IMR-90 (cell line): ENCODE measurements around the gene PPP1R3D. TPM values are rescaled to one million over a fixed set of nuclear protein-coding genes. Genes with fewer than 3 reads are reported as not detected.

Source experiments
- ATAC-seq: fragments of 200-7000 bp; cut with Tn5 transposase; 2 replicates; pipeline ENCODE4 v1.9.1; 2020; ENCODE audit warnings: low read depth, mild to moderate bottlenecking, moderate library complexity
- BruUV-seq: library from RNA; stranded (reverse); fragments of 400-500 nt; replicated peaks from 2 replicates; lab custom pipeline; 2021; lab: Mats Ljungman, UMichigan
- CTCF ChIA-PET: fragments of 300-600 bp; formaldehyde crosslinking; extraction: SDS; loops from one replicate; lab custom pipeline; 2021; ENCODE audit warnings: antibody characterized with exemption; lab: Yijun Ruan, JAX
- POLR2A ChIA-PET: fragments of 300-600 bp; sonication (Branson Sonifier 250); formaldehyde crosslinking; loops from one replicate; lab custom pipeline; 2022; ENCODE audit warnings: antibody characterized with exemption; ENCODE audit not compliant: unreplicated experiment; lab: Charles Lee
- DNase-seq: peaks from one replicate; pipeline ENCODE4 v3.0.0; 2013
- H2AFZ ChIP-seq: replicated peaks from 2 replicates; pipeline ENCODE3; 2013; ENCODE audit warnings: low read length, mild to moderate bottlenecking; ENCODE audit not compliant: poor library complexity
- H2AK5ac ChIP-seq: 2 replicates; pipeline ENCODE4 v1.6.1; 2013; ENCODE audit warnings: low read depth, low read length, inconsistent platforms
- H2AK9ac ChIP-seq: replicated peaks from 2 replicates; pipeline ENCODE3; 2013; ENCODE audit warnings: mild to moderate bottlenecking, low read depth, low read length, moderate library complexity; ENCODE audit not compliant: poor library complexity
- H2BK120ac ChIP-seq: 2 replicates; pipeline ENCODE4 v1.6.1; 2013; ENCODE audit warnings: low read depth, low read length, inconsistent platforms
- H2BK15ac ChIP-seq: 3 replicates; pipeline ENCODE4 v1.6.1; 2013; ENCODE audit warnings: low read depth, low read length, inconsistent platforms
- H2BK20ac ChIP-seq: 2 replicates; pipeline ENCODE4 v1.6.1; 2013; ENCODE audit warnings: low read depth, mild to moderate bottlenecking, inconsistent platforms, low read length, moderate library complexity
- H2BK5ac ChIP-seq: 2 replicates; pipeline ENCODE4 v1.6.1; 2013; ENCODE audit warnings: mild to moderate bottlenecking, low read depth, low read length, inconsistent platforms; ENCODE audit not compliant: poor library complexity, severe bottlenecking
- H3K14ac ChIP-seq: replicated peaks from 2 replicates; pipeline ENCODE4 v1.6.1; 2013; ENCODE audit warnings: low read depth, low read length, inconsistent platforms
- H3K18ac ChIP-seq: 2 replicates; pipeline ENCODE4 v1.6.1; 2013; ENCODE audit warnings: low read depth, low read length, control low read depth
- H3K23ac ChIP-seq: 2 replicates; pipeline ENCODE4 v1.6.1; 2013; ENCODE audit warnings: low read depth, low read length, inconsistent platforms
- H3K27ac ChIP-seq: 2 replicates; pipeline ENCODE4 v1.5.1; 2013; ENCODE audit warnings: mild to moderate bottlenecking, control low read depth, low read length; ENCODE audit not compliant: insufficient read depth
- H3K27me3 ChIP-seq: 2 replicates; pipeline ENCODE4 v1.6.1; 2013; ENCODE audit warnings: low read length; ENCODE audit not compliant: control insufficient read depth, insufficient read depth
- H3K36me3 ChIP-seq: 2 replicates; pipeline ENCODE4 v1.6.1; 2013; ENCODE audit warnings: low read length, mixed read lengths; ENCODE audit not compliant: control insufficient read depth, insufficient read depth
- H3K4ac ChIP-seq: 2 replicates; pipeline ENCODE4 v1.6.1; 2013; ENCODE audit warnings: low read depth, low read length, inconsistent platforms
- H3K4me1 ChIP-seq: 2 replicates; pipeline ENCODE4 v1.6.1; 2013; ENCODE audit warnings: low read length, mixed read lengths; ENCODE audit not compliant: control insufficient read depth, insufficient read depth
- H3K4me2 ChIP-seq: 2 replicates; pipeline ENCODE4 v1.6.1; 2013; ENCODE audit warnings: low read depth, mild to moderate bottlenecking, control low read depth, low read length, moderate library complexity
- H3K4me3 ChIP-seq: 2 replicates; pipeline ENCODE4 v1.5.1; 2013; ENCODE audit warnings: low read depth, mild to moderate bottlenecking, control low read depth, low read length, moderate library complexity; ENCODE audit not compliant: insufficient read depth
- H3K56ac ChIP-seq: 2 replicates; pipeline ENCODE4 v1.6.1; 2013; ENCODE audit warnings: low read length, inconsistent platforms; ENCODE audit not compliant: insufficient read depth; ENCODE audit errors: extremely low read depth
- H3K79me1 ChIP-seq, 2 experiments: 2 replicates each; pipeline ENCODE4 v1.6.1; 2013; ENCODE audit warnings: low read length in 2 of 2, inconsistent platforms in 1 of 2, low read depth in 1 of 2
- H3K9ac ChIP-seq: 2 replicates; pipeline ENCODE4 v1.6.1; 2013; ENCODE audit warnings: low read depth, low read length, control low read depth
- H3K9me1 ChIP-seq: 2 replicates; pipeline ENCODE4 v1.6.1; 2013; ENCODE audit warnings: low read length, inconsistent platforms; ENCODE audit not compliant: insufficient read depth
- H3K9me3 ChIP-seq: 2 replicates; pipeline ENCODE4 v1.6.1; 2013; ENCODE audit warnings: low read length; ENCODE audit not compliant: control insufficient read depth, insufficient read depth
- H4K20me1 ChIP-seq: 2 replicates; pipeline ENCODE4 v1.6.1; 2013; ENCODE audit warnings: low read length, inconsistent platforms; ENCODE audit not compliant: insufficient read depth
- H4K5ac ChIP-seq: 2 replicates; pipeline ENCODE4 v1.6.1; 2013; ENCODE audit warnings: mild to moderate bottlenecking, low read depth, low read length, control low read depth
- H4K8ac ChIP-seq, 2 experiments: 2 replicates each; pipeline ENCODE4 v1.6.1; 2013; ENCODE audit warnings: low read depth in 2 of 2, low read length in 2 of 2, control low read depth in 1 of 2, inconsistent platforms in 1 of 2
- H4K91ac ChIP-seq: 2 replicates; pipeline ENCODE4 v1.6.1; 2013; ENCODE audit warnings: low read depth, low read length, inconsistent platforms; ENCODE audit not compliant: insufficient read depth
- BHLHE40 ChIP-seq: fragments of 150-350 bp; IDR thresholded peaks from 2 replicates; pipeline ENCODE4 v1.6.1; 2016; ENCODE audit warnings: mild to moderate bottlenecking, low read depth, low read length
- CEBPB ChIP-seq: IDR thresholded peaks from 2 replicates; pipeline ENCODE4 v1.6.1; 2012; ENCODE audit warnings: low read depth, low read length, improper control_type of control experiment
- CHD1 ChIP-seq: IDR thresholded peaks from 2 replicates; pipeline ENCODE4 v1.6.1; 2012; ENCODE audit warnings: low read depth, low read length, improper control_type of control experiment
- CTCF ChIP-seq: conservative IDR thresholded peaks from 2 replicates; pipeline ENCODE4 v1.5.1; 2012; ENCODE audit warnings: mild to moderate bottlenecking, low read depth, low read length, improper control_type of control experiment
- ELK1 ChIP-seq: fragments of 150-350 bp; IDR thresholded peaks from 2 replicates; pipeline ENCODE4 v1.6.1; 2016; ENCODE audit warnings: low read depth, mild to moderate bottlenecking, low read length, moderate library complexity, borderline replicate concordance
- FOS ChIP-seq: fragments of 150-350 bp; IDR thresholded peaks from 2 replicates; pipeline ENCODE4 v1.6.1; 2016; ENCODE audit warnings: low read depth, low read length
- MAFK ChIP-seq: IDR thresholded peaks from 2 replicates; pipeline ENCODE4 v1.6.1; 2012; ENCODE audit warnings: low read depth, low read length, improper control_type of control experiment
- MAZ ChIP-seq: IDR thresholded peaks from 2 replicates; pipeline ENCODE4 v1.6.1; 2012; ENCODE audit warnings: low read depth, mild to moderate bottlenecking, low read length, improper control_type of control experiment, moderate library complexity, borderline replicate concordance
- MXI1 ChIP-seq: IDR thresholded peaks from 2 replicates; pipeline ENCODE4 v1.6.1; 2012; ENCODE audit warnings: low read depth, mild to moderate bottlenecking, low read length, moderate library complexity, borderline replicate concordance
- NFE2L2 ChIP-seq: fragments of 150-350 bp; IDR thresholded peaks from 2 replicates; pipeline ENCODE4 v1.6.1; 2016; ENCODE audit warnings: low read depth, mild to moderate bottlenecking, low read length
- POLR2A ChIP-seq: IDR thresholded peaks from 2 replicates; pipeline ENCODE4 v1.6.1; 2012; ENCODE audit warnings: mild to moderate bottlenecking, low read depth, low read length
- RAD21 ChIP-seq: IDR thresholded peaks from 2 replicates; pipeline ENCODE4 v1.6.1; 2012; ENCODE audit warnings: low read length, improper control_type of control experiment
- RCOR1 ChIP-seq: IDR thresholded peaks from 2 replicates; pipeline ENCODE4 v1.6.1; 2012; ENCODE audit warnings: mild to moderate bottlenecking, low read length, improper control_type of control experiment; ENCODE audit not compliant: insufficient replicate concordance
- RFX5 ChIP-seq: IDR thresholded peaks from 2 replicates; pipeline ENCODE4 v1.8.0; 2012; ENCODE audit warnings: low read depth, mild to moderate bottlenecking, low read length, moderate library complexity
- SMC3 ChIP-seq: fragments of 150-350 bp; IDR thresholded peaks from 2 replicates; pipeline ENCODE4 v1.6.1; 2016; ENCODE audit warnings: low read depth, mild to moderate bottlenecking, antibody characterized with exemption, low read length, moderate library complexity
- USF2 ChIP-seq: fragments of 150-350 bp; IDR thresholded peaks from 2 replicates; pipeline ENCODE4 v1.6.1; 2017; ENCODE audit warnings: mild to moderate bottlenecking, antibody characterized with exemption, low read length, low read depth
- WGBS, 2 experiments: methylation state at CpG; one replicate each; pipeline versions ENCODE4 v1.1.5 to v1.1.7; 2013; ENCODE audit warnings: missing lambda C conversion rate in 2 of 2; ENCODE audit not compliant: insufficient read length in 1 of 2; ENCODE audit errors: extremely low coverage in 2 of 2; 5-methylcytosine and 5-hydroxymethylcytosine counted together
- dilution Hi-C: fragments of 300-500 bp; cut with HindIII; formaldehyde crosslinking; loops from one replicate; pipeline ENCODE4 v1.14.3; 2018; ENCODE audit warnings: low sequenced_read_pairs; ENCODE audit not compliant: unreplicated experiment
- in situ Hi-C: fragments of 300-500 bp; cut with MboI; formaldehyde crosslinking; loops from 3 replicates; pipeline ENCODE4 v1.14.3; 2019; ENCODE audit warnings: low sequenced_read_pairs, inconsistent platforms, mixed read lengths
- intact Hi-C: fragments of 100-400 bp; cut with micrococcal nuclease; formaldehyde crosslinking; loops from 2 replicates; pipeline ENCODE4 v1.10.0; 2022
- polyA plus RNA-seq, 3 experiments: library from polyadenylated mRNA; depleted of rRNA; stranded (reverse); fragments of >200 nt; gene quantifications; 2 replicates each; pipeline ENCODE4 v1.2.3, GENCODE V29; 2012; ENCODE audit warnings: low replicate concordance in 1 of 3
- total RNA-seq: library from RNA; depleted of rRNA; stranded (reverse); fragments of >200 nt; gene quantifications from 2 replicates; pipeline ENCODE4 v1.2.3, GENCODE V29; 2012

The PPP1R3D gene
- total and polyA plus RNA-seq, 2 of the 4 experiments (the other 2 are of a cell fraction), result 1.6 to 2.7 TPM

DNA sequence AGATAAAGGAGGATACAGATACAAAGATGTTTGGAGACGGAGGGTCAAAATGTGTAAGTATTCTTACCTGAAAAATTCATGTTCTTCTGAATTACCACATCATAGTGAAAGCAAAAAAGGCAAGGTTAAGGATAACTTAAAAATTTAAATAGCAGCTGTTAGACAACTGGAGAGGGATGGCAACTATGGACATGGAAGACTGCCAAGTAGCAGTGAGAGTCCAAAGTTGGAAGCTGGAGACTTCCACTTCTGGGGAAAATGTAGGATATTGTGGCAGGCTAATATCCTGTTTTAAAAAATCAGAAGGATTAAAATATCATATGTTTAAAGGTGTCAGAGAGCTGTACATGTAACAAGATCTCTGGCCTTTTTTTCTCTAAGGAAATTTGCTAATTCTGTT is 36.5 kb downstream of the PPP1R3D start:
- H4K91ac ChIP-seq, result no peak overlapping the region
- no peak overlapping the region for H2AFZ ChIP-seq
- no peak overlapping the region for H3K18ac ChIP-seq
- no peak overlapping the region for H3K9ac ChIP-seq
- ChIA-PET POLR2A (no interaction called here), CTCF (no interaction called here)
- ATAC-seq, result no peak
- WGBS, 2 experiments, result no CpG with 5 or more reads among the region's 1 CpG
- H2BK20ac ChIP-seq, result no peak overlapping the region
- no peak overlapping the region for H3K56ac ChIP-seq
- no peak overlapping the region for H3K27ac ChIP-seq
- no peaks in the 10 kb centered on the region for H3K4me1 ChIP-seq
- intact Hi-C loops, result no loop called here
- H3K4me3 ChIP-seq, result no peak overlapping the region
- H2BK15ac ChIP-seq, result no peak overlapping the region
- H3K9me1 ChIP-seq, result no peaks in the 10 kb centered on the region
- H3K27me3 ChIP-seq, result no peaks in the 10 kb centered on the region
- no peak overlapping the region for H2BK5ac ChIP-seq
- dilution Hi-C loops, result no loop called here
- no TSS peak for BruUV-seq
- TF ChIP-seq BHLHE40, result no peak
- no peak for TF ChIP-seq RAD21
- TF ChIP-seq MAFK, result no peak
- no peak for TF ChIP-seq MXI1
- no peak for TF ChIP-seq ELK1
- TF ChIP-seq CEBPB, result no peak
- no peak for TF ChIP-seq USF2
- TF ChIP-seq SMC3, result no peak
- no peak for TF ChIP-seq NFE2L2
- TF ChIP-seq CTCF, result no peak
- no peak for TF ChIP-seq CHD1
- no peak for TF ChIP-seq FOS
- no peak for TF ChIP-seq RFX5
- TF ChIP-seq POLR2A, result no peak
- TF ChIP-seq MAZ, result no peak
- no peak for TF ChIP-seq RCOR1
- H2AK5ac ChIP-seq, result no peak overlapping the region
- no peak overlapping the region for H3K14ac ChIP-seq
- in situ Hi-C loops, result no loop called here
- H3K4me2 ChIP-seq, result no peak overlapping the region
- H3K4ac ChIP-seq, result no peak overlapping the region
- H2AK9ac ChIP-seq, result no peak overlapping the region
- H2BK120ac ChIP-seq, result no peak overlapping the region
- no peaks in the 10 kb centered on the region for H4K20me1 ChIP-seq
- DNase-seq, result no peak
- H4K8ac ChIP-seq, result no peak overlapping the region
- no peak overlapping the region for H3K23ac ChIP-seq
- no peak overlapping the region for H4K5ac ChIP-seq
- H3K36me3 ChIP-seq, result no peaks in the 10 kb centered on the region
- no peaks in the 10 kb centered on the region for H3K9me3 ChIP-seq
- H3K79me1 ChIP-seq, result no peaks in the 10 kb centered on the region
